ENCODE measurements around the gene NUP188.
A peak's percentile ranks its signal among the peaks of the same experiment; 100 is the strongest.

NUP188 gene

GRCh38 chr9:129007035-129007765 is 59.7 kb downstream of the NUP188 start:
- DNase-seq (ENCODE audit: low read depth), result no peak

GRCh38 chr9:129007766-129008468 is 60.4 kb downstream of the NUP188 start:
- no peak for DNase-seq (ENCODE audit: low read depth)

GRCh38 chr9:129008469-129008965 is 61.0 kb downstream of the NUP188 start:
- DNase-seq (ENCODE audit: low read depth), result no peak

- no peak for DNase-seq (ENCODE audit: low read depth)
Observed at GRCh38 chr9:129008986-129009583, 61.6 kb downstream of the NUP188 start.

- no peak for DNase-seq (ENCODE audit: low read depth)
Observed at GRCh38 chr9:129009584-129010141, 62.2 kb downstream of the NUP188 start.

- DNase-seq (ENCODE audit: low read depth), result no peak
Observed at GRCh38 chr9:129010267-129010975, 62.9 kb downstream of the NUP188 start.

- no peak for DNase-seq (ENCODE audit: low read depth)
Observed at GRCh38 chr9:129011170-129011569, 63.7 kb downstream of the NUP188 start.

GRCh38 chr9:129011761-129012181 is 64.3 kb downstream of the NUP188 start:
- no peak for DNase-seq (ENCODE audit: low read depth)

- DNase-seq (ENCODE audit: low read depth), result no peak
Observed at GRCh38 chr9:129012343-129012742, 64.8 kb downstream of the NUP188 start.

GRCh38 chr9:129012893-129013448 is 65.5 kb downstream of the NUP188 start:
- DNase-seq (ENCODE audit: low read depth), result no peak

GRCh38 chr9:129013674-129014073 is 66.2 kb downstream of the NUP188 start:
- no peak for DNase-seq (ENCODE audit: low read depth)

- no peak for DNase-seq (ENCODE audit: low read depth)
Observed at GRCh38 chr9:129014124-129014523, 66.6 kb downstream of the NUP188 start.

GRCh38 chr9:129014608-129015007 is 67.1 kb downstream of the NUP188 start:
- DNase-seq (ENCODE audit: low read depth), result no peak

- no peak for DNase-seq (ENCODE audit: low read depth)
Observed at GRCh38 chr9:129021091-129021490, 73.6 kb downstream of the NUP188 start.

- no peak for DNase-seq (ENCODE audit: low read depth)
Observed at GRCh38 chr9:129022037-129022436, 74.5 kb downstream of the NUP188 start.

GRCh38 chr9:129023036-129023907 is 75.8 kb downstream of the NUP188 start:
- no peak for DNase-seq (ENCODE audit: low read depth)

- DNase-seq (ENCODE audit: low read depth), result no peak
Observed at GRCh38 chr9:129023908-129024233, 76.4 kb downstream of the NUP188 start.

- DNase-seq (ENCODE audit: low read depth), result no peak
Observed at GRCh38 chr9:129026442-129027223, 79.1 kb downstream of the NUP188 start.

GRCh38 chr9:129027224-129027684 is 79.8 kb downstream of the NUP188 start:
- no peak for DNase-seq (ENCODE audit: low read depth)

- DNase-seq (ENCODE audit: low read depth), result peak; percentile 75
Observed at GRCh38 chr9:129027685-129028191, 80.2 kb downstream of the NUP188 start.

Measured in activated T-helper 1 cell treated with Interleukin-2 at 50 U/mL for 16 hours (primary cell).